HTERT RPE-1 (cell line): ENCODE results near the gene RNF169.

Experiments used
- in situ Hi-C: fragments of 300-500 bp; cut with MboI; formaldehyde crosslinking; loops from 4 replicates; pipeline ENCODE4 v1.14.3; 2020; ENCODE audit warnings: low sequenced_read_pairs

RNF169 gene

GRCh38 chr11:74769055-74769707 lies 20.5 kb downstream of the RNF169 start:
- in situ Hi-C loops = no loop called here

GRCh38 chr11:74770456-74770855 lies 21.8 kb downstream of the RNF169 start:
- in situ Hi-C loops = no loop called here

GRCh38 chr11:74771139-74771538 lies 22.5 kb downstream of the RNF169 start:
- in situ Hi-C loops = no loop called here

GRCh38 chr11:74773476-74773875 lies 24.8 kb downstream of the RNF169 start:
- in situ Hi-C loops = no loop called here

GRCh38 chr11:74775762-74776161 lies 27.1 kb downstream of the RNF169 start:
- in situ Hi-C loops = no loop called here

- in situ Hi-C loops = no loop called here
Measured at GRCh38 chr11:74776546-74776945, 27.9 kb downstream of the RNF169 start.

- in situ Hi-C loops = no loop called here
Measured at GRCh38 chr11:74777038-74777437, 28.4 kb downstream of the RNF169 start.

- in situ Hi-C loops = no loop called here
Measured at GRCh38 chr11:74777877-74778276, 29.2 kb downstream of the RNF169 start.

GRCh38 chr11:74778581-74778980 lies 29.9 kb downstream of the RNF169 start:
- in situ Hi-C loops = no loop called here

GRCh38 chr11:74780248-74781005 lies 31.8 kb downstream of the RNF169 start:
- in situ Hi-C loops = no loop called here

GRCh38 chr11:74783241-74783871 lies 34.7 kb downstream of the RNF169 start:
- in situ Hi-C loops = no loop called here

- in situ Hi-C loops = no loop called here
Measured at GRCh38 chr11:74784234-74784633, 35.6 kb downstream of the RNF169 start.

- in situ Hi-C loops = no loop called here
Measured at GRCh38 chr11:74784726-74785125, 36.1 kb downstream of the RNF169 start.

GRCh38 chr11:74786574-74786973 lies 37.9 kb downstream of the RNF169 start:
- in situ Hi-C loops = no loop called here

- in situ Hi-C loops = no loop called here
Measured at GRCh38 chr11:74791333-74792100, 42.9 kb downstream of the RNF169 start.

- in situ Hi-C loops = no loop called here
Measured at GRCh38 chr11:74806267-74806666, 57.6 kb downstream of the RNF169 start.

GRCh38 chr11:74809801-74810200 lies 61.2 kb downstream of the RNF169 start:
- in situ Hi-C loops = no loop called here

GRCh38 chr11:74815966-74816365 lies 67.3 kb downstream of the RNF169 start:
- in situ Hi-C loops = no loop called here

GRCh38 chr11:74816664-74817063 lies 68.0 kb downstream of the RNF169 start:
- in situ Hi-C loops = no loop called here

GRCh38 chr11:74818283-74818946 lies 69.8 kb downstream of the RNF169 start:
- in situ Hi-C loops = no loop called here

- in situ Hi-C loops = no loop called here
Measured at GRCh38 chr11:74819400-74819799, 70.8 kb downstream of the RNF169 start.
